Mesodermal cell (in vitro differentiated cells): Measurements from ENCODE around the gene IDI1. TPM values are rescaled to one million over a fixed set of nuclear protein-coding genes. Genes with fewer than 3 reads are reported as not detected.

Source experiments
- H3K27ac ChIP-seq: 2 replicates; pipeline ENCODE4 v1.7.0; 2013; ENCODE audit warnings: mild to moderate bottlenecking, low read depth, low read length, moderate library complexity; ENCODE audit not compliant: severe bottlenecking
- H3K36me3 ChIP-seq: 2 replicates; pipeline ENCODE4 v1.7.1; 2013; ENCODE audit warnings: mild to moderate bottlenecking, low read length, moderate library complexity; ENCODE audit not compliant: control insufficient read depth, insufficient read depth
- H3K4me1 ChIP-seq: one replicate; pipeline ENCODE4 v1.7.1; 2013; ENCODE audit warnings: mild to moderate bottlenecking, low read length; ENCODE audit not compliant: insufficient read depth, control insufficient read depth, poor library complexity, severe bottlenecking
- H3K4me3 ChIP-seq: 2 replicates; pipeline ENCODE4 v1.7.0; 2013; ENCODE audit warnings: low read length, control low read depth, mild to moderate bottlenecking; ENCODE audit not compliant: insufficient read depth, poor library complexity, severe bottlenecking; ENCODE audit errors: extremely low read depth
- H3K9me3 ChIP-seq: 2 replicates; pipeline ENCODE4 v1.7.1; 2013; ENCODE audit warnings: mild to moderate bottlenecking, low read length, moderate library complexity; ENCODE audit not compliant: control insufficient read depth
- WGBS, 2 experiments: methylation state at CpG; one replicate each; pipeline ENCODE4 v1.1.5; 2013; ENCODE audit warnings: missing lambda C conversion rate in 2 of 2; ENCODE audit not compliant: insufficient coverage in 2 of 2; 5-methylcytosine and 5-hydroxymethylcytosine counted together
- polyA plus RNA-seq, 2 experiments: library from polyadenylated mRNA; stranded (reverse); fragments of 50-300 nt; gene quantifications; one replicate each; pipeline ENCODE4 v1.2.3, GENCODE V29; 2013

The IDI1 gene
- polyA plus RNA-seq (2013, experiment 1 of 2): 172 TPM
- 191 TPM for polyA plus RNA-seq (2013, experiment 2 of 2)

DNA sequence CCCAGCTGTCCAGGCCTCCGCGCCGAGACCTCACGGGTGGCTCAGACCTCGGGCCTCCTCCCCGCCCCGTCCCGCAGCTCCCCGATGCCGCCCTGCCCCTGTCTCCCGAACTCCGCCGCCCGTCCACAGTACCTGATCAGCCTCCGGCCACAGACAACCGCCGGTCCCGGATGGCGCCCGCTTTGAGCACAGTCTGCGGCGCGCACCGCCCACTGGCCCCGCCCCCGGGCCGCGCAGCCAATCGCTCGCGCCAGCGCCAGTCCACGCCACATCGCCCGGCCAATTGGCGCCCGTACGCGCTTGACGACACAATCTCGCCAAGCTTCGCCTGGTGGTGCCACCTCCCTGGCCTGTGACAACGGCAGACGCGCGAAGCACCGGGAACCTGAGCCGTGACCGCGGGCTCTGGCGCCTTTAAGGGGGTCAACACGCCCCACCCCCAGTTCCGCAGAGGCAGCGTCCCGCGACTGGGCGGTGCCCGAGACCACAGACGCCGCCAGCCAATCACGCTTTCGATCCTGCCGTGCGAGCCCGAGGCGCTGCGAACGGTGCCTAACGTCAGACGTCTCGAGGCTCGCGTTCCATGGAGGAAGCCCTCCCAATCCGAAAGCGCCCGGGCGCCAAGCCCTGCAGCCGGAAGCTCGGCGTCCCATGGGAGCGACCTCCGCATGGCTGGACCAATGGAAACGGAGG, at the start of gene IDI1:
Gene IDI1, minus strand, starts transcription at position 388 of the 693 bp plus-strand sequence. Its CDS starts 116 bp downstream, at position 272.
- H3K4me1 ChIP-seq: peaks cover 13% of the 10 kb centered on the region
- peak within 1 kb of the TSS; percentile 99 for H3K27ac ChIP-seq
- WGBS, 2 experiments: 0% methylated on average over 70 to 72 of the region's 83 CpGs
- H3K4me3 ChIP-seq: peak within 1 kb of the TSS; percentile 98
- H3K9me3 ChIP-seq: no peaks in the 10 kb centered on the region
- H3K36me3 ChIP-seq: peaks cover 65% of the 10 kb centered on the region

DNA sequence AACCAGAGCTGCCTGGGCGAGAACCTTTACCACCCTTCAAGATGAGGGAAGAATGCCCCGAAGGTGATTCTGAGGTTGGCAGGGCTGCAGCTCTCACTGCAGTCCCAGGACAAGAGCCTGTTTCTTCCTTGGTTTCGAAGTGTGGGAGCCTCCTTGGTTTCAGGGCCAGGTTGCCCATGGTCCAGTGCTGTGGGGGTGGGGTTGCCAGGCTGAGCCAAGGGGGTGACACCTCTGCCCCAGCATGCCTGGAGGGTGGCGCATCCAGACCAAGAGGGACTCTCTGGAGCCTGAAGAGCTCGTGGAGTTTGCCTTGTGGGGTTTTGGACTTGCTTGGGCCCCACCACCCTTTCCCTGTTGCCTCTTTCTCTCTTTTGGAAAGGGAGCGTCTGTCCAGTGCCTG, 48.5 kb upstream of the IDI1 start:
- peaks cover 3% of the 10 kb centered on the region for H3K4me1 ChIP-seq
- H3K36me3 ChIP-seq: peaks cover 82% of the 10 kb centered on the region
- WGBS, 2 experiments: 94 to 97% methylated on average over 5 of the region's 6 CpGs
- no peaks in the 10 kb centered on the region for H3K9me3 ChIP-seq
- no peak overlapping the region for H3K4me3 ChIP-seq
- no peak overlapping the region for H3K27ac ChIP-seq

DNA sequence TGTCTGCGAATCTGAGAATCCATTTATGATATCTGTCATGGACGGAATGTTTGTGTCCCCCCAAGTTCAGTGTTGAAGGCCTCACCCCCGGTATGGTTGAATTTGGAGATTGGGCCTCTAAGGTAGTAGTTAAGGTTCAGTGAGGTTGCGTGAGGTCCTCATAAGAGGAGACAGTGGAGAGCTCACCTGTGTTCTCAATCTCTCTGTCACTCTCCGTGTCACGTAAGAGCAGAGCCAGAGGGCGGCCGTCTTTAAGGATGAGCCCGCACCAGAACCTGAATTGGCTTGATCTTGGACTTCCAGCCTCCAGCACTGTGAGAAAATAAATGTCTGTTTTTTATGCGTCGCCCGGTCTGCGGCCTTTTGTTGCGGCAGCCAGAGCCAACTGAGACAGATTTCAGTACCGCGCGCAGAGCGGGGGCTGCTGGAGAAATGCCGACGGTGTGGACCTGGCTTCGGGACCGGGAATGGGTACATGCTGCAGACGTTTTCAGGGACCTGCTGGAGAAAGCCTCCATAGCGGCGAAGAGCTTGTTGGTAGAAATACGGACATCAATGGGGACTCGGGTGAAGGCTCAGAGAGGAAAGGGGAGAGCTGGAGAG, 47.5 kb upstream of the IDI1 start:
- H3K36me3 ChIP-seq: peaks cover 76% of the 10 kb centered on the region
- 94 to 95% methylated on average over 25 to 27 of the region's 27 CpGs for WGBS, 2 experiments

DNA sequence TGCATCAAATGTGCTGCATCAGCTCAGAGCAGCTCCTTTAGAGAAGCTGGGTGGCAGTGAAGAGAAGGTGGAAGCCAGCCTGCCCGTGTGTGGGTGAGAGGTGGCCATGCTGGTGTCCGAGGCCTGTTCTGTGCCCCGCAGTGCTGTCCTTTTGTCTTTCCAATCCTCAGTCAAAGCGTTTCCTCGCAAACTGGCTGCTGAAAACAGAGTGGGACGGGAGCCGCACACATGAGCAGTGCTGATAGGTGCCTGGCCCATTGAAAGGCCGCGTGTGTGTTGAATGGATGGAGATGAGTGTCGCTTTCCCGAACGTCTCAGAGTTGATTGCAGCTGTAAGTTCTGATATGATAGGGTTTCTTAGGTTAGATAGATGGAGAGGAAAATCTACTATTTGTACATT, 46.6 kb upstream of the IDI1 start:
- Histone ChIP-seq H3K9me3 (no peaks in the 10 kb centered on the region), H3K36me3 (peaks cover 76% of the 10 kb centered on the region), H3K27ac (no peak overlapping the region), H3K4me3 (no peak overlapping the region), H3K4me1 (no peaks in the 10 kb centered on the region)
- 92 to 93% methylated on average over 9 to 10 of the region's 12 CpGs for WGBS, 2 experiments

More for the DNA sequence above, 47.5 kb upstream of the IDI1 start:
- Histone ChIP-seq H3K27ac (no peak overlapping the region), H3K4me1 (peaks cover 3% of the 10 kb centered on the region), H3K4me3 (no peak overlapping the region), H3K9me3 (no peaks in the 10 kb centered on the region)

DNA sequence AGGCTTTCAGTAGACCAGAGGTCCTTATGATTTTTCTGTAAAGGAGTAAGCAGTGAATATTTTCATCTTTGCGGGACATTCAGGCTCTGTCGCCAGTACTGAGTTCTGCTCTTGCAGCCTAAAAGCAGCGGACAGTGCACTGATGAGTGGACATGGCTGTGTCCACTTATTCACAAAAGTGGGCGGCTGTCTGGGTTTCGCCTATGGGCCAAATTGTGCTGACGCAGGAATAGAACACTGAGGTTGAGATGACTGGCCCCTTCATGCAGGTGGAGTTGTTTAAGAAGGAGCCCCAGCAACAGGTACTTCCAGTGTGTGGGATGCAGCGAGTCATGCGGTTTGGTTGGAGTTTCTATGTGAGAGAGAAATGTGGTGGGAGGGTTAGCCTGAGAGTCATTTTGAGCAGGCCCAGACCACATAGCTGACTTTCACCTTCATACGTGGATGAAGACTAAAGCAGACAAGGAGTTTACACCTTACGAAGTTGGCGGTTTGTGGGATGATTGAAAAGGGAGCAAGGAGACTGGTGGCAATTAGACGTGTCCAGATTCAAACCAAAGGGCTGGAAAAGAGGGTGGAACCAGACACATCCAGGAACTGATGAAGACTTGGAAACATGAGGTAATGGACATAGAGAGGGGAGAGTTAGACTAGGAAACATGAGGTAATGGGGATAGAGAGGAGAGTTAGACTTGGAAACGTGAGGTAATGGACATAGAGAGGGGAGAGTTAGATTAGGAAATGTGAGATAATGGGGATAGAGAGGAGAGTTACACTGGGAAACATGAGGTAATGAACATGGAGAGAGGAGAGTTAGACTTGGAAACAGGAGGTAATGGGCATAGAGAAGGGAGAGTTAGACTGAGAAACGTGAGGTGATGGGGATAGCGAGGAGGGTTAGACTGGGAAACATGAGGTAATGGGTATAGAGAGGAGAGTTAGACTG, 45.5 kb upstream of the IDI1 start:
- WGBS, 2 experiments: 96 to 97% methylated on average over 14 to 15 of the region's 15 CpGs
- H3K9me3 ChIP-seq: no peaks in the 10 kb centered on the region
- no peak overlapping the region for H3K4me3 ChIP-seq
- no peaks in the 10 kb centered on the region for H3K4me1 ChIP-seq
- H3K27ac ChIP-seq: no peak overlapping the region
- peaks cover 79% of the 10 kb centered on the region for H3K36me3 ChIP-seq

DNA sequence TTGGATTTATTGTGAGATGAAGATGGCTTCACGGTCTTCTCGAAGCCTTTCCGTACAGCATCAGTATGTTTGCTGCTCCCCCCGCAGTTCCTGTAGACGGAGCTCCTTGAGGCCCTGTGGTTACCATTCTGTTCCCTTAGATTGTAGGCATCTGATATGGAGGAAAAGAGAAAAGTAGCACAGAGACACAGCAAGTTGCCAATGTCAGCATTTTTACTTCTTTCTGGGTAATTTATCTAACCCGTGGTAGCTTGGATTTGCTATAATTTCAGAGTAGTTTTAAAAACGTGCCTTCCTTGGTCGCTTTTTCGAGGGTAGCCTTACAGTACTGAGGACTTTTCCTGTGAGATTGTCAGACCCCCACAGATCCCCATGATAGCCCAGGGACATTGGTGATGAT, 44.8 kb upstream of the IDI1 start:
- no peak overlapping the region for H3K27ac ChIP-seq
- peaks cover 81% of the 10 kb centered on the region for H3K36me3 ChIP-seq
- WGBS, 2 experiments: 97% methylated on average over 9 of the region's 9 CpGs
- H3K4me3 ChIP-seq: no peak overlapping the region
- H3K4me1 ChIP-seq: peaks cover 5% of the 10 kb centered on the region
- no peaks in the 10 kb centered on the region for H3K9me3 ChIP-seq

DNA sequence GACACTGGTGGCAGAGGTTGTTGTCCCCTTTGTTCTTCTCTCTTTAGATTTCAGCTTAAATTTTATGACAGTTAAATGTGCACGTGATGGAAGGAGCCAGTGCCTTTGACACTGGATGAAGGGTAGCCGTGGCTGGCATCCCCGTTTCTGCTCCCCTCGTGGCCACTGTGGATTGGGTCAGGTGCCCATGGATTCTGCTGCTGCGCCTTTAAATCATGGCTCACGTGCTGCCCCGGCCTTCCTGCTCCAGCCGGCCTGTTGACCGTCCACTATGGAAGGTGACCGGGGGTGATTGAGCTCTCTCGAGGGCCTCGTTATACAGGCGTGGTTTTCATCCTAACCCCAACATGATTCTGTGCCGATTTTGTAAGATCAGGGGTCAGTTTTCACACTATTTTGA, 41.8 kb upstream of the IDI1 start:
- Histone ChIP-seq H3K9me3 (no peaks in the 10 kb centered on the region), H3K4me1 (peaks cover 5% of the 10 kb centered on the region), H3K4me3 (no peak overlapping the region), H3K27ac (no peak overlapping the region), H3K36me3 (peaks cover 85% of the 10 kb centered on the region)
- WGBS, 2 experiments: 91 to 98% methylated on average over 9 to 13 of the region's 14 CpGs

DNA sequence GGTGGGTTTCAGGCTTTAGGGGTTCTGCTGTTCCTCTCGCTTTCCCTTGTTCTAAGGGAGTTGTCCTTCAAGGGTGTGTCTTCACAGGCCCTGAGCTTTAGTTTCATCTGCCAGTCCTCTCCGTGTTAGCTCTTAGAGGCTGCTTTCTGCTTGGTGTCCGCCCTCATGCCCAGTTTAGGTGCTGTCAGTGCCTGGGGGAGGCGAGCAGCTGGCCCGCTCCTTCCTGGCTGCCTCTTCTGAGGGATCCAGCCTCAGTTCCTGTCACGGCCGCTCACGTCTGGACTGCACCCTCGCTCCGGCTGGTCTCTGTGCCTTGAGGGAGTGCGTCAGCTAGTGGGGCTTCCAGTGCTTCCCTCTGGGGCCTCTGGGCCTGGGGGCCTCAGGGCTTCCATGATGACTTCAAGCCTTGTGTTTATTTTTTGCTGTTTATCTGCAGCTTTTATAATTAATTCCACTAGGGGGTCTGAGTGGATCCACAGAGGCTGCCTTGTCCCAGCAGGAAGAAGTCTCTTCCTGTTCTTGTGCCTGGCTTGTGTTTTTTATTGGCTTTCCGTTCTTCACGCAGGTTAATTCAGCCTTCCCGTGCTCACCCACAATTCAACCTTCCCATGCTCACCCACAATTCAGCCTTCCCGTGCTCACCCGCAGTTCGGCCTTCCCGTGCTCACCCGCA, 40.2 kb upstream of the IDI1 start:
- H3K27ac ChIP-seq: no peak overlapping the region
- 77 to 95% methylated on average over 14 to 17 of the region's 19 CpGs for WGBS, 2 experiments
- peaks cover 5% of the 10 kb centered on the region for H3K4me1 ChIP-seq
- H3K36me3 ChIP-seq: peaks cover 83% of the 10 kb centered on the region
- no peaks in the 10 kb centered on the region for H3K9me3 ChIP-seq
- no peak overlapping the region for H3K4me3 ChIP-seq

DNA sequence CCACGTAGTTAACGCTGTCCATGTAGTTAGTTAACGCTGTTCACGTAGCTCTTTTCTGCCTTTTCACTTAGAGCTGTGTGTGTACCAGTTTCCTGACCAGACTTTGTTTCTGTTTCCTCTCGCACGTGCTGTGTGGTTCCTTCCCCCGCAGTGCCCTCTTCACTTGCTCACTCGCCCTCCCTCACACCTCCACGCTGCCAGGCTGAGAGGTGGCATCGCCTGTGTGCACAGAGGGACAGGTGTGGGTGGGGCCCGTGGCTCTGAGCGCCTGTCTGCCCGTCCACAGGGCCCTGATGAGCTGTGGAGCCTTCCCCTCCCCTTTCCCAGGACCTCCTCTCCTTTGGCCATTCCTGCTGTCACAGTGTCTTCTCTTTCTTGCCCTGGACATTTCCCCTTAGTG, 37.9 kb upstream of the IDI1 start:
- Histone ChIP-seq H3K4me3 (no peak overlapping the region), H3K4me1 (peaks cover 5% of the 10 kb centered on the region), H3K36me3 (peaks cover 90% of the 10 kb centered on the region), H3K9me3 (no peaks in the 10 kb centered on the region), H3K27ac (no peak overlapping the region)
- WGBS, 2 experiments: 91 to 97% methylated on average over 10 to 12 of the region's 13 CpGs

DNA sequence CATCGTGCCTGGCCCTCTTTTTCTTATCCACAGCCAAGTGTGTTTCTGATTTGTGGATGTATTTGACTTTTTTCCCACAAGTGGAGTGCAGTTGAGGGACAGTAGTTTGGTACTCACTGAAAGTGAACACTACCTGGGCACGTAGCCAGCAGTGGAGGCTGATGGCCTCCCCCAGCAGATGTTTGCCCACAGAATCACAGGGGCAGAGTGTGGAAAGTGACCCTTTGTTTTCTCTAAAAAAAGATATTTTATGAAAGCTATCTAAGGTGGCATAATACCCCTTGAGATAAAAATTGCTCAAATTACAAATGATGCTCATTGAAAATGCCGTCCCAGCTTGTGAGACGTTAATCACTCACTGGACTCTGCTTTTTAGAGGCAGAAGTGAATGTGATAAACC, 36.3 kb upstream of the IDI1 start:
- H3K4me3 ChIP-seq: no peak overlapping the region
- H3K36me3 ChIP-seq: peaks cover 77% of the 10 kb centered on the region
- no peak overlapping the region for H3K27ac ChIP-seq
- WGBS, 2 experiments: 100% methylated on average over 3 of the region's 4 CpGs
- H3K4me1 ChIP-seq: peaks cover 5% of the 10 kb centered on the region
- H3K9me3 ChIP-seq: no peaks in the 10 kb centered on the region
